ENCODE results near the gene EPHA5.

The EPHA5 gene

DNA sequence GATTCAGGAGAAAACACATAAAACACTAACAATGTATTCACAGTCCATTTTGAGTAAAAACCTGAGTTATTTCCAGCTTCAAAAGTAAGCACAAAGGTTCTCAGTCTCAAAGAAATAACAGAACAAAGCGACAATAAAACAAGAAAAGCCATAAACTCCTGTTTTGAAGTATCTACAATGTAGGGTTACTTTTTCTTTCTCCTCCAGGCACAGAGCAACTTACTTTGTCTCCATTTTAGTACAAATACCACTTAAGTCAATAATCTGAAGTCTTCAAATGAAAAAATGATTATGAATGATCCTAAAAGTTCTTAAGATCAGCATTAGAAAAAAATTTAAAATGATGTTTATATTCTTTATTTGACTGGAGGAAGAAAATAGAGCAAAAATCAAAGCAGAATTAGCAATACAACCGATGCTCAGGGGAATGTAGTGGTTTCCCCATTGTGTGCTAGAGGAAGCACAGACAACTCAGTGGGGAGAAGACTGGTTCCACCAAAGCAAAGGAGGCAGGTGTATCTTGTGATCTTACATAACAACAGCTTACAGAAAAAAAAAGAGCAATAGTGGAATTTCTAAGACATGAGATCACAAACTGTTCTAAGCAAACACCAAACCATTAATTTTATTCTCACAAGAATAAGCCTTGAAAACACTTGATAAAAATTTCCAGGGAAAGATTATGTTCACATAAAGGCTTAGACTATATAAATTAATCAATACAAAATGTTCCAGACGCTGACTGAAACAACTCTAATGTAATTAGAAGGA lies 35.1 kb downstream of the EPHA5 start:
- intact Hi-C loops (cut with DNase I): no loop called here
- DNase-seq: no peak

DNA sequence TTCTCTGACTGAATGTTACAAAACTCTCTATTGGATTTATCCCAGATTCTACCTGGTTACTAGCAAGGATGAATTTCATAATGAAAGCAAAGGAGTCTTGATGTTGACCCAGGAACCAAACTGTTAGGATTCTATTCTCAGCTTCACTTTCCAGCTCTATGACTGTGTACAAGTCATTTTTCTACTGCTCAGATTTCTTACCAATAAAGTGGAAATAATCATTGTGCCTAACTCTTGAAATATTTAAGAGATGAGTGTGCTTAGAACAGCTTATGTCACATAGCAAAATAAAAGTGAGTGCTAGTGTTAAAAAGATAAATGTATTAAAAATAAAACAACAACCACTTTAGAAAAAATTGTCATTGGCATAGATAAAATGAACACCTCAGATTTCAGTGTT lies 45.6 kb downstream of the EPHA5 start:
- no peak for DNase-seq
- intact Hi-C loops (cut with DNase I): no loop called here

DNA sequence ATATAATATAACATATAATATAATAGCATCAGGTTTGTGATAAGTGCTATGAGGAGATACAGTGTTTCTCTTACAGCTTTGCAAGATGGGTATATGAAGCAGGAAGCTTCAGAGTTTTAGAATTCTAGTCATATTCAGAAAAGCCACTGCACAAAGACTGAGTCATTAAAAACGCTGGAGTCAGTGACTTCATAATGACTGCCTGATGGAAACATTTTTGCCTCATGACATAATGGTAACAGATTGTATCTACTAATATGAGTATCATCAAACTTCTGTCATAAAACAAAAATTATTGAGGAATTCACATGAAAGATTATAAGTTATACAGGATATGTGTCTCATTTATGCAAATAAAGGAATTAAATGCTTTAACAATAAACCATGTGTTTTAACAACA lies 46.8 kb downstream of the EPHA5 start:
- intact Hi-C loops (cut with DNase I): no loop called here

DNA sequence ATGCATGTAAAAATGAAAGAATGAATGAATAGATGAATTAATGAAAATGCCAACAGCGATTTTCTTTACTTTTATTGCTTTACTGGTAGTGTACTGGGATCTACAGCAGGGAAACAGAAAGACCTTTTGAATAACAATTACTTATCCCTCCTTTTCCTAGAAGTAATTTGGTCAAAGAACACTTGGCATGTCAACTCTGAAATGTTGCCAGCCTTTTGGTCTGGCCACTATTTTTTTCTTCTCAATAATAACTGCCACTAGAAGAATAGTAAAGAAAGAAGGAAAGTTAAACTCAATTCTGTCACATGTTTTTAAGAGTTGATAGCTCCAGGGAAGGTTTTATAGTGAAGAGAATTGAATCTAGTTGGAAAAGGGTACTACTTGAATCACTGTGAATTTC lies 52.9 kb downstream of the EPHA5 start:
- intact Hi-C loops (cut with DNase I): no loop called here
- DNase-seq: no peak

More for the DNA sequence above, 46.8 kb downstream of the EPHA5 start:
- no peak for DNase-seq

DNA sequence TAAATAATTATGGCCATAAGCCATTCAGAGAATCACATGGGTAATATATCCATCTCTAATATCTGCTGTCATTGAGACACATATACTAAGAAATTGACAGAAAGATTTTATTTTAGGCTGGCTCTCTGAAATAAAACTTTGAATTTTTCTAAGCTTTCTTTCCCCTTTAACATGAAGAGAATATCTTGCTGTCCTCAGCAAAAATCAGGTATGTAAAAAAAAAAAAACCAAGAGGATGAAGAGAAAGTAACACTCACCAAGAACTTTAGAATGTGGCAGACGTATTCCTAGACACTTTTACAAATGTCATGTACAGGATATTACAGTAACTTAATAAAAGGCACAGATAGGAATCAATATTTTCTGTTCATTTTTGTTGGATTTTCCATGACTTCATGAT lies 65.8 kb downstream of the EPHA5 start:
- no peak for DNase-seq
- intact Hi-C loops (cut with DNase I): no loop called here

DNA sequence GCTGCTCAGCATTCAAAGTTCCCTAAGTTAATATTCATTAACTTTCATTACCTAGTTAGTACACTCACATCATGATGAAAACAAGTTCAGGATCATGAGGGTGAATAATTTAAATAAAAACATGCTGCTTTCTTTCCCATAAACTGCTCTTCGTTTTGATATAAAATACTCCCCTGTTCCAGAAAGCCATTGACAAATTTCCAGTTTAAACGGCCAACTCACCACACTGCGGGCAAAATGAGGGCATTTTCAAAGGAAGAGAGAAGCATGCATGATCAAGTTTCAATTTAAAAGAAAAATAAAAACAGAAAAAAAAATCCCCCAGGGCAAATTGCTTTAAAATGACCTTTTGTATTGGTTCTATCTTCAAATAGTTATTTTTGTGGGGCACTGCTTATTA lies 69.6 kb downstream of the EPHA5 start:
- intact Hi-C loops (cut with DNase I): no loop called here
- DNase-seq: no peak

DNA sequence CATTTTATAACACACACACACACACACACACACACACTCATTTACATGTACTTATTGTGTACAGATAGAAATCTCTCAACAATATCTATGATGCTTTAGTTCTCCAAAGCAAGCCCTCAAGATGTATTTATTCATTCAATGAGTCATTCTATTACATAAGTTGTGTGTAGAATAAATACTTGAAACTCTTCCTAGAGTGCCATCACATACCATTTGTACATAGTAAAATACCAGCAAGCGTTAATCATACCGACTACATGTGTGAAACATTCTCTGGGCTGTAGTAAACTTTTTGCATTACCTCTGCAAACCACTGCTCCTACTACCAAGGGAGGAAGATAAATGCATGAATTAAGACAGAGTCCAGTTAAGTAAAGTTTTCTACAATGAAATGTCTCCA lies 70.9 kb downstream of the EPHA5 start:
- intact Hi-C loops (cut with DNase I): no loop called here
- DNase-seq: no peak

DNA sequence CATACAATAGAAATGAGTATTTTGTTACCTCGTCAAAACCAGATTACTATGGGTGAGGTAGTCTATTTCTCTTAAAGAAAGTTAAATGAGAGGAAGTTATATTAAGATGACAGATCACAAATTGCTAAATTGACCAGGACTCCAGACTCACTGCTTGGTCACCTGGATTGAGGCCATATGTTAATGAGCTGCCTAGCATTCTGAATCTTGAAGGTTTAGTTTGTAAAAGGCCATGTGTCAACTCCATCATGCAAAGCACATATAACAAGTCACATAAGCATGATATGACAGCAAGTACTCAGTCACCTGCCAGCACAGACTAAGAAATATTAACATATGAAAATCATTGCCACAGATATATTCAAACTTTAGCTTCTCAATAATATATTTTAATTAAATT lies 72.6 kb downstream of the EPHA5 start:
- no peak for DNase-seq
- intact Hi-C loops (cut with DNase I): no loop called here

DNA sequence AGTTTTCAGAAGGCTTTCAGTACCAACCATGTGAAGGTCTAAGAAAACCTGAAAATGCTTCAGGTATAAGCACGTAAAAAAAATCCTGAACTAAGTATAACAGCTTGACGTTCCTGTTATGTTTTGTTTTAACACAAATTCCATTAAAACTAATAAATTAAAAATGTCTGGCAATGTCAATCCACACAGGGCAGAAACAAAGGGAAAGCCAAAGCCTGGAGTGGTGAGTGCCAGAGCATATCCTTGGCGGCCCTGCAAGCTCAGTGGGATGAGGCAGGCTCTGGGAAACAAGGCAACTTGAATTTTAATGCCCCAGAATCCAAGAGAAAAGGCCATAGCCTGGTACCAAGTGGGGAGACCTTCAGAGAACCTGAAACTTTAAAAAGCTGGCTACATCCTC lies 78.2 kb downstream of the EPHA5 start:
- DNase-seq: no peak
- intact Hi-C loops (cut with DNase I): no loop called here

DNA sequence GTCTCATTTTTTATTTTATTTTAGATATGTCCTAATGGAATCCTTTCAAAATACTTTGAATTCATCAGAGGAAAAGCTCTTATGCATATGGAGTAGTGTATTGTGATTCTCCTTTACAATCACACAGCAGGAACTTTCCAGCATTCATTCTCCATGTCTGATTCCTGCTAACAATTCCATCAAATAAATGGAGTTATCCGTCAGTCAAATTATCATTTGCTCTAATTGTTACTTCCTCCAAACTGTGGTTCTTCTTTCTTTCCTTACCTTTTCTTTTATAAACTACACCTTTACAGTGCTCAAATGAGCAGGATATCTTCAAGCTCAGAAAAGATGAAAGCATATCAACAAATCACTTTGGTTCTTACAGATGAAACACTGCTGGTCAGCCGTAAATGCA lies 80.4 kb downstream of the EPHA5 start:
- DNase-seq: no peak
- intact Hi-C loops (cut with DNase I): no loop called here

DNA sequence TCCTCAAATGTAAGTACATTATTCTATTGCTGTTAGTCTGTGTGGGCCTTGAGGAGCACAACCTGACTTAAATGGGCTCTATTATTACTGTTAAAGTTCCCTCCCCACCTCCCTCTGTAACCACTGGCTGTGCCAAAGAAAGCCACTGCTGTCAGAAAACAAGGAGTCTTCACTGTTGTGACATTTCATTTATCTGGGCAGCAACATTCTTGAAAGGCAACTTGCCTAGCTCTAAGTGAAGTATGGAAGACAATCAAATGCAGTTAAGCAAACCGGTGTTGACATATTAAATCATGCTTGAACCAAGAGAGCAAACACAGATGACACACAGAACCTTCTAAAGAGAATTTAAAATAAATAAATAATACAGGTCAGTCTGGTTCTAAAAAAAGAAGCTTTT lies 81.0 kb downstream of the EPHA5 start:
- intact Hi-C loops (cut with DNase I): no loop called here
- DNase-seq: no peak

DNA sequence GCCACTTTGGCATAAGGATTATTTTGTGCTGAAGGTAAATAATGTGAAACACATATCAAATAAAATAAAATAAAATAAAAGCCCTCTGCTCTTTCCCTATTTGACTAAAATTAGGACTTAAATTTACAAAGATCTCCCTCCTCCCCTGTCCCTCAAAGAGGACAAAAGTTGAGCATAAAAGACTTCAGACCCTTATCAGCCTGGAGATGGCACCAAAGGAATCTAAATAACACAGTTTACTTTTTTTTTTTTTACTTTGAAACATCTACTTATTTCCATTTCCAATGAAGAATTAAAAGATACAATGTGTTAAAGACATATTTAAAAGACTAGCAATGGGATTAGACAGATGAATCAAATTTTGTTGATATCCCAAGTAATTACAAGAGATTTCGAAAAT lies 89.7 kb downstream of the EPHA5 start:
- intact Hi-C loops (cut with DNase I): no loop called here
- no peak for DNase-seq

DNA sequence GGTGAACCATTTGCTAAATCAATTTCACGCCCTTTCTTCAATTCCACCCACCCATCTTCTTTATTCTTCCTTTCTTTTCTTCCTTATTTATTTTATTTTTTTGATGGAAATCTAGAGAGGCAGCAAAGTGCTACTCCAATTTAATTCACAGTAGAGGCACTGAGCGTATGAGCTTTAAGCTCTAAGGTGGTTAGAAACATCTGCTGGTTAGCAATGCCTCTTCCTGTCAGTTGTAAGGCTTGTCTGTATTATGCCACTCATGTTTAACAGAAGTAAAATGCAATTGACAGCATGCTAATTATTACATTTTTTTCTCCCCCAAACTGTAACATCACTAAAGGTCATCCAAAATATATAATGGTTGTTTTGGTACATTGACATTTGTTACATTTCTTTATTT lies 103.8 kb downstream of the EPHA5 start:
- DNase-seq: no peak
- intact Hi-C loops (cut with DNase I): no loop called here

DNA sequence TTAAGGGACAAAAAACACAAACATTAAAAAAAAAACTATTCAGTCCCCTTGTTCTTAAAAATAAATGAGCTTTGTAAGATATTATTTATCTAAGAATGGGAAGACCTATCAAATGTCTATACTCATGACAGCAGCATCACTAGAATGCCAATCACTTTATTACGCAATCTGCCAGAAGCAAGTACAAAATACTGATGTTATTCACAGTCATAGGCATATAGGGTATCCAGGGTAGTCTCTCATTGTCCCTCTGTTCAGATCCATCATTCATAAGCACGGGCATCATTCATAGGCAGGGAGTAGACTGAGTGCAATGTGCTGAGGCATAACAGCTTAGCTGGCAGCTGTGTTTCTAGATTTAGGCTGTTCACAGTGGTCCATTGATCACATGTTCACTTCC lies 109.1 kb downstream of the EPHA5 start:
- no peak for DNase-seq
- intact Hi-C loops (cut with DNase I): no loop called here

DNA sequence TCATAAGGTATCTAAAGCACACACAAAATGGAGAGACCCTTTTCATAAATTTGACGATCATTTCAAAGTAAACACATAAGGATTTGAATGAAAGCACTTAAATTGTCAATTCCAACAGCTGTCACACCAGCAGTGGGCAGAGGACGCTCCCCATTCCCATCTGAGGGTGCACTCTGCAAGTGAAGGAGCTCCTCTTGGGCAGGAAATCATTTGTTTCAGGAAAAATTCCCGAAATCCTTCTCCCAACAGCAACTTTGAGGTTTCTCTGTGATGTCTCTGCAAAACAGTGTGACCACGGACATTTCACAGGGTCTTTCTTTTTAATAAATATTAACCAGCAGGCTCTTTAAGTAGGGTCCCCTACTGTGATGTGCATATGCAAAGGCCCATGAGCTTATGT lies 111.0 kb downstream of the EPHA5 start:
- intact Hi-C loops (cut with DNase I): no loop called here
- DNase-seq: no peak

DNA sequence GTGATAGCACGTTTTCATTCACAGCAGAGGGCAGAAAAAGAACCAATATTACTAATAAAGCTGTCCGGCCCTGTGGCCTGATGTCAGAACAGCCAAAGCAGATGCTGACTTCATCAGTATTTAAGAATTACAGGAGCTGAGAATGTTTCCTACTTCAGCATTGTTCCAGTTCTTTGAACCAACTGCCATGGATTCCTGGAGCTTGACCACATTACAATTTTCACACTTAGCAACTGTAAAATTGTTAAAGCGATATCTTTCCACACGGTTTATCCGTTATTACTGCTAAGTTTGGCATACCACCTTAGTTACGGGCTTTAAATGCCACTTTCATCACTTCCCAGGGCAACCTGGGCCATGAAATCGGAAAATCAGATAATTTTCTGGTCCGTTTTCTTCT lies 118.2 kb downstream of the EPHA5 start:
- DNase-seq: peak in 1 of 10 donors; percentile 14
- intact Hi-C loops (cut with DNase I): no loop called here

DNA sequence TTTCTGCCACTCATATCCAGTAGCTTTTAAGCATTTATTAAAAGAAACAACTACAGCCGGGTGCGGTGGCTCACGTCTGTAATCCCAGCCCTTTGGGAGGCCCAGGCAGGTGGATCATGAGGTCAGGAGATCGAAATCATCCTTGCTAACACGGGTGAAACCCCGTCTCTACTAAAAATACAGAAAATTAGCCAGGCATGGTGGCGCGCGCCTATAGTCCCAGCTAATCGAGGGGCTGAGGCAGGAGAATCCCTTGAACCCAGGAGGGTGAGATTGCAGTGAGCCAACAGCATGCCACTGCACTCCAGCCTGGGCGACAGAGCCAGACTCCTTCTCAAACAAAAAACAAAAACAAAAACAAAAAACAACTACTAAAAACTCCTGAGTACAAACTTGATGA lies 119.8 kb downstream of the EPHA5 start:
- intact Hi-C loops (cut with DNase I): no loop called here
- peak in 3 of 10 donors; percentile 22 to 57 (median 31) for DNase-seq

DNA sequence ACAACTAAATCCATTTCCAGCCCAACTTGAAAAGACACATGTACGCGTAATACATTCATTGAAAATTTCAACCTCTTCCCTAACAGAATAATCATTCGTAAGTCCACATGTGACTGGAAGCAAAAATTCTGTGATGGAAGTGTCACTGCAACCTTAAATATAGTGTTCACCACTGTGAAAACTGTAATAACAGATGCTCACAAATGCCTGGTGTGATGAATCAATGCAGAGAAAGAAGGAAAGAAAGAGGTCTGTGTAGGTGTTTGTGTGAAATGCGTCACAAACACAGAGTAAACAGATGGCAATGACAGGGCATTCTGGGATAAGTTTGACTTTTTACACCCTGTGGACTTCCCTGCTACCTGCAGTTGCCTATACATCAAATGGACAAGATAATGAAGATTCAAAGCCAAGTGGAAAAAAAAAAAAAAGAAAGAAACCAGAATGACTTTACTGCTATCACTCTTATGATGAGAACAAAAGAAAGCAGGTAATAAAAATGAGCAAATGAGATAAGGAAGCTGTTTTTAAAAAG lies 123.3 kb downstream of the EPHA5 start:
- no peak for DNase-seq

DNA sequence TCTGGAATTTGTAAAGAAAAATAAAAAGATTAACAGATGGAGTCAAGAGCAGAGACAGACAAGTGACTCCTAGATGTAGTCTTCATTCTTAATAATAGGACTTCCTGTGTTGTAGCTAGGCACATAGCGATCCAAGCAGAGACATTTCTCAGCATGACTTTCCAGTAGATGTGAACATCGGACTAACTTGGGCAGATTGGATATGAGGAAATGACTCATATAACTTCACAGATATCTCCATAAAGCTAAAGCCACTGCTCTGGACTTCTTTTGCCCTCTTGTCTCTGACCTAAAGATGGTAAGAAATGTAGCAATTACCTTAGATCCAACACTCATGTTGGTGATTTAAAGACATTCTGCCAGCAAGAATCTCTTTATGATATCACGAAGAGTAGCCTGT lies 131.7 kb downstream of the EPHA5 start:
- intact Hi-C loops (cut with DNase I): no loop called here
- no peak for DNase-seq

More for the DNA sequence above, 123.3 kb downstream of the EPHA5 start:
- intact Hi-C loops (cut with DNase I): no loop called here

DNA sequence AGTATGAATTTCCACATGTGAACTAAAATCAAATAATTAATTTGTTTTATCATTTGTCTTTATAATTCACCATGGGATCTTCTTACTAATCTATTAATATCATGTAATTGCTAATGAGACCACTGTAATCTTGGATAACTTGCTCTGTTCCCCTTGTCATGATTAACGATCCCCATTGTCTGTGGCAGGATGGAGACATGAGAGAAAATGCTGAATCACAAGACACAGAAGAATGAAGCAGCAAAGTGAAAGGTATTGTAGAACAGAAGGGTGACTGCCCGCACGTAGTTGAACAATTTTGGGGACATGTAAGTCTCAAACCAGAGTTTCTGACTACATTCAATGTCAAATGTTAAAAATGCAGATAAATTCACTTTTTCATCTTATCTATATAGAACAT lies 135.2 kb downstream of the EPHA5 start:
- no peak for DNase-seq
- intact Hi-C loops (cut with DNase I): no loop called here

DNA sequence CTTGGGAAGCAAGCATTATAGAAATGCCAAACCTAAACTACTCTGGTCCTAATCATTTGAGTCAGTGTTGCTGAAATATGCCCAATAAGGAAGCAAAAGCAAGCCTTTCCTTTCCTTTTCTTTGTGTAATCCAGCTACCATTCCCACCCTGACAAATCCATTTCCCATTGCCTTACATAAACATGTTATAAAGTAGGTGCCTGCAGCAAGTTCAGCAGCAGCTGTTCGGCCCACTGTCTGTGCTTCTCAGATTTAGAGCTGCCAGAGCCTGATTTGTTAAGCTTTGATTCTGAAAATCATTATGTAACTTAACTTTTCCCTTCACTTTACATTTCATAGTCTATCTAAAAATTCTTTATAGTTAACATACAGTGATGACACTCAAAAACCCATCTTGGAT lies 148.6 kb downstream of the EPHA5 start:
- peak in 5 of 10 donors; percentile 16 to 80 (median 76) for DNase-seq
- intact Hi-C loops (cut with DNase I): no loop called here

DNA sequence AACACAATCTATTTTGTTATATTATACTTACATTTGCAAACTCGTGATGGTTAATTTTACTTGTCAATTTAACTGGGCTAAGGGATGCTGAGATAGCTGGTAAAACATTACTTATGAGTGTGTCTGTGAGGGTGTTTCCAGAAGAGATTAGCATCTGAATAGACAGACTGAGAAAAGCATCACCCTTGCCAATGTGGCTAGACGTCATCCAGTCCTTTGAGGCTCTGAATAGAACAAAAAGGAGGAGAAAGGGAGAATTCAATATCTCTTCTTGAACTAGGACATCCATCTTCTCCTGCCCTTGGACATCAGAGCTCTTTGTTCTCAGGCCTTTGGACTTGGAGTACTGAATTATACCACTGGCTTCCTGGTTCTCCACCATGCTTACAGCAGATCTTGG lies 154.6 kb downstream of the EPHA5 start:
- intact Hi-C loops (cut with DNase I): no loop called here

DNA sequence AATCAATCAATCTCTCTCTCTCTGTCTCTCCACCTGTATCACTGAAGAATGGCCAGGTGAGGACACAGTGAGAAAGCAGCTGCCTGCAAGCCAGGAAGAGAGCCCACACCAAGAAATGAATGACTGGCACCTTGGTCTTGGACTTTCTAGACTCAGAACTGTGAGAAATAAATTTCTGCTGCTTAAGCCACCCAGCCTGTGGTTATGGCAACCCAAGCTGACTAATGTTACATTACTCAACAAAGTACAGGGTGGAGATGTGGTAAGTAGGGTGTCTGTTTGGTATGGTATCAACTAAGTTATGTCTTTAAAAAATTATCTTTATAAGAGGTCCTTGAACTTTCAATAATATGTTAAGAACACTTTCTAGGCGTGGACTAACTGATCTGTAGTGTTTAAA lies 159.3 kb downstream of the EPHA5 start:
- no peak for DNase-seq
- intact Hi-C loops (cut with DNase I): no loop called here

More for the DNA sequence above, 154.6 kb downstream of the EPHA5 start:
- DNase-seq: no peak
